Kidney glomerular epithelial cell (primary cell): ENCODE results near the gene TK2.
"Not testable (repeated sequence)": the region's sequence is repeated elsewhere in the genome, so short reads cannot be mapped to it uniquely, and the experiment has no call there.

ENCODE experiments used
- DNase-seq: peaks from one replicate; lab custom pipeline; 2025; lab: John Stamatoyannopoulos, UW

The TK2 gene

GRCh38 chr16:66503030-66503429 lies 46.9 kb downstream of the TK2 start:
- no peak for DNase-seq

GRCh38 chr16:66502020-66502913 lies 47.7 kb downstream of the TK2 start:
- DNase-seq = no peak

GRCh38 chr16:66501563-66501962 lies 48.4 kb downstream of the TK2 start:
- not testable (repeated sequence) for DNase-seq

GRCh38 chr16:66497921-66498320 lies 52.0 kb downstream of the TK2 start:
- DNase-seq = not testable (repeated sequence)

GRCh38 chr16:66496226-66496625 lies 53.7 kb downstream of the TK2 start:
- DNase-seq = not testable (repeated sequence)

GRCh38 chr16:66495440-66495839 lies 54.5 kb downstream of the TK2 start:
- DNase-seq = no peak

GRCh38 chr16:66494916-66495315 lies 55.0 kb downstream of the TK2 start:
- DNase-seq = no peak

- DNase-seq = no peak
Observed at GRCh38 chr16:66493490-66494401, 56.2 kb downstream of the TK2 start.

GRCh38 chr16:66491716-66492064 lies 58.2 kb downstream of the TK2 start:
- no peak for DNase-seq

- no peak for DNase-seq
Observed at GRCh38 chr16:66490774-66491715, 58.9 kb downstream of the TK2 start.

GRCh38 chr16:66489818-66490217 lies 60.1 kb downstream of the TK2 start:
- no peak for DNase-seq

- no peak for DNase-seq
Observed at GRCh38 chr16:66489385-66489784, 60.5 kb downstream of the TK2 start.

GRCh38 chr16:66488505-66488904 lies 61.4 kb downstream of the TK2 start:
- no peak for DNase-seq

GRCh38 chr16:66487580-66488275 lies 62.2 kb downstream of the TK2 start:
- no peak for DNase-seq

- peak; percentile 52 for DNase-seq
Observed at GRCh38 chr16:66486773-66487579, 62.9 kb downstream of the TK2 start.

GRCh38 chr16:66486199-66486772 lies 63.6 kb downstream of the TK2 start:
- no peak for DNase-seq

- no peak for DNase-seq
Observed at GRCh38 chr16:66485376-66485775, 64.5 kb downstream of the TK2 start.

- no peak for DNase-seq
Observed at GRCh38 chr16:66484453-66485213, 65.3 kb downstream of the TK2 start.
